GM21390 (cell line): Measurements from ENCODE around the gene PELI2.

Source experiments
- ATAC-seq: cut with Tn5 transposase; IDR thresholded peaks from one replicate; pipeline ENCODE4 v1.9.1; 2021; ENCODE audit not compliant: unreplicated experiment

The PELI2 gene

GRCh38 chr14:56333359-56334292 is 215.4 kb downstream of the PELI2 start:
- ATAC-seq = no peak

- ATAC-seq = no peak
These were observed 216.2 kb downstream of the PELI2 start for GRCh38 chr14:56334458-56334857.

DNA sequence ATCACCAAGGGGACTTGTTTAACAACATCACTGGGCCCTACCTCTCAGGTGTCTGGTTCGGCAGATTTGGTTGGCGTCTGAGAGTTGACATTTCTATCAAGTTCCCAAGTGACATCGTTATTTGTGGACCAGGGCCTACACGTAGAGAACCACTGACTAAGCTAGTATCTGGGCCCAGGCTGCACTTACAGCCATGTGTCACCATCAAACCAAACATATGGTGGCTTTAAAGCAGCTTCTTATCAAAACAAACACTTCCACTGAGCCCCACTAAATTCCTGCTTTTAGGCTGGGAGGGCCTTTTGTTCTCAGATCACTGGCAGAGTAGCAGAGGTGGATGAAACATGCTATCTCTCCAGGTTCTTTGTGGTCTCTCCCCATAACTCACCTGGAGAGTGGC is 220.5 kb downstream of the PELI2 start:
- no peak for ATAC-seq

DNA sequence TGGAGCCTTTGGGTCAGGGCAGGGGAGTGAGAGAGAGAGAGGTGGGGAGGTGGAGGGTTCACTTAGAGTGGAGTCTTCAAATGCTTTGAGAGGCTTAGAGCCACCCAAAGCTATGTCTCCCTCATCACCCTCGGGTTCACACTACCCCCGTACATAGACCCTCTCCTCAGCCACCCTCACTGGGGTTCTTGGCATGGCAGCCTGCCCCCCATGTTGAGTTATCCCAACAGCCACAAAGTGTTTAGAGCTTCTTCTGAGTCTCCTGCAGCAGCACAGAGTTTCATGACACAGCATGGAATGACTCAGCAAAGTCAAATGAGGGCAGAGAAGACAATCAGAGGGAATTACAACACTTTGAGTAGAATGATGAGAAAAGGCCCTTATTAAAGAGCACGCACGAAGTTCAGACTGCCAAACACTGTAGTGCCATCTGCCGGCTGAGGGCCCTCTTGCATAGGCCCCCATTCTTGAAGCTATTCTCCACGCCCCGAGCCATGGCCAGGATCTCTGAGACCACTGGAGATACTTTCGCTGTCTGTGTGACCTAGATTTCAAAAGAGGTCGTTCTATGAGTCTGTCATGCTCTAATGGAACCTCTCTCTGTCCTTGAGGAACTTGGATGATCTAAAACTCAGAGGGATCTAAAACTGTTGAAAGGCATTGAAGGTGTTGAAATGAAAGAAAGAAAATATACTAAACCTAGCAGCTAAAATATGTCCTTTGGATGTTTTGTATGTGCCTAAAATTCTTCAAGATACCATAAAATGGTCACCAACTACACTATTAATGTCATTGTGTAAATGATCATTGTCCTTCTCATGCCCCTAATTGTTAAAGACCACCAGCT is 221.9 kb downstream of the PELI2 start:
- ATAC-seq = peak; percentile 62

- ATAC-seq = no peak
These were observed 222.7 kb downstream of the PELI2 start for GRCh38 chr14:56340932-56341331.

DNA sequence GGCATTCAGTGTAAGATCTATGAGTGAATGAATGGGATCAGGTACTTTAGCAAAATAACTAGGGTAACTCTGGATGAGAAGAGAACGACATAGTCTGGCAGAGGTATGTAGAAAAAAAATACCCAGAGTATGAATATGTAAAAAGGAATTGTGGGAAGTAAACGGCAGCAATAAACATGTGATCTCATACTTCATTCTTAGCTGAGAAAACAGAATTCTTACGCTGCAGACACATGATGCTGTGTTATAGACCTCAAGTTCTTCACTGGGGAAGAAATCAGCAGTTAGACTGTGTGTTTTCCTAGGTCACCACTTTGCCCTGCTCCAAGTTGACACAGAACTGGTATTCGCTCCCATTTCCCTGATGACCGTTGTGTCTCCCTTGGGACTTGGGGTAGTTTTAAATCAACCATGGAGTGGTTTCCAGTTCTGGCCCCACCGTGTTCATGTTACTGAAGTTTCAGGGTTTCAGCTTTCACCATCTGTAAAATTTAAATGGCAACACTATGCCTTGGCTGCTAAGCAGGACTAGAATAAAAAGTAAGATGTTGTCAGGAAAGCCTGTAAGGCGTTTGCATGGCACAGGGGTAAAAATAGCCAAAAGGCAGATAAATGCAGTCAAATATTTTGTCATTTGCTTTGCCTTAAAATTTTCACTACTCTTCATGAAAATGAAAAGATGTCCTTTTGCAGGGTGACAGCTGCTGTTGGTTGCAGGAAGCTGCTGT is 223.7 kb downstream of the PELI2 start:
- peak; percentile 40 for ATAC-seq

- no peak for ATAC-seq
These were observed 224.3 kb downstream of the PELI2 start for GRCh38 chr14:56342494-56342942.

- no peak for ATAC-seq
These were observed 231.7 kb downstream of the PELI2 start for GRCh38 chr14:56349960-56350359.
